CD4-positive, alpha-beta T cell (primary cell): ENCODE results near the gene OR6N1. TPM values are rescaled to one million over a fixed set of nuclear protein-coding genes. Genes with fewer than 3 reads are reported as not detected.

Experiments used
- ATAC-seq: fragments of 200-7000 bp; cut with Tn5 transposase; one replicate; pipeline ENCODE4 v1.10.0; 2022; ENCODE audit warnings: mild to moderate bottlenecking; ENCODE audit not compliant: poor library complexity
- CTCF ChIA-PET: fragments of 350-600 bp; sonication (Branson Sonifier 250); formaldehyde crosslinking; loops from one replicate; lab custom pipeline; 2021; ENCODE audit warnings: antibody characterized with exemption, inconsistent platforms; lab: Charles Lee
- POLR2A ChIA-PET: fragments of 350-600 bp; sonication (Branson Sonifier 250); formaldehyde crosslinking; loops from one replicate; lab custom pipeline; 2021; ENCODE audit warnings: antibody characterized with exemption, inconsistent platforms; lab: Charles Lee
- DNase-seq, 14 experiments: peaks; one replicate each; pipeline ENCODE4 v3.0.0-alpha.2; 2013 to 2020; ENCODE audit warnings: mixed read lengths in 2 of 14
- H3K27ac ChIP-seq, 2 donors: one replicate each; pipeline versions ENCODE4 v1.5.1 to v1.7.0; 2013; ENCODE audit warnings: low read length in 2 of 2, low read depth in 1 of 2, mild to moderate bottlenecking in 1 of 2
- H3K27me3 ChIP-seq, 2 experiments: 1 replicate in 1 of 2; 2 replicates in 1 of 2; pipeline versions ENCODE4 v1.6.1 to v1.7.0; 2013; ENCODE audit warnings: low read length in 2 of 2, control low read depth in 1 of 2, mild to moderate bottlenecking in 1 of 2, moderate library complexity in 1 of 2; ENCODE audit not compliant: insufficient read depth in 2 of 2, control insufficient read depth in 1 of 2
- H3K36me3 ChIP-seq: one replicate; pipeline ENCODE4 v1.6.1; 2013; ENCODE audit warnings: low read length, control low read depth; ENCODE audit not compliant: insufficient read depth
- H3K4me1 ChIP-seq: one replicate; pipeline ENCODE4 v1.6.1; 2013; ENCODE audit warnings: low read length, control low read depth; ENCODE audit not compliant: insufficient read depth
- H3K4me3 ChIP-seq: one replicate; pipeline ENCODE4 v1.5.1; 2013; ENCODE audit warnings: mild to moderate bottlenecking, low read length, moderate library complexity
- H3K9me3 ChIP-seq, 2 experiments: 1 replicate in 1 of 2; 2 replicates in 1 of 2; pipeline versions ENCODE4 v1.6.1 to v1.7.0; 2013; ENCODE audit warnings: low read length in 2 of 2, mild to moderate bottlenecking in 2 of 2, control low read depth in 1 of 2, moderate library complexity in 1 of 2; ENCODE audit not compliant: control insufficient read depth in 1 of 2, insufficient read depth in 1 of 2
- H3K27ac Mint-ChIP-seq: one replicate; pipeline ENCODE4 v1.8.0; 2020; ENCODE audit warnings: mixed read lengths
- H3K27me3 Mint-ChIP-seq: one replicate; pipeline ENCODE4 v1.8.0; 2021; ENCODE audit warnings: mixed read lengths
- H3K36me3 Mint-ChIP-seq: one replicate; pipeline ENCODE4 v1.8.0; 2021; ENCODE audit warnings: low read depth, mixed read lengths
- H3K4me1 Mint-ChIP-seq: one replicate; pipeline ENCODE4 v1.8.0; 2021; ENCODE audit warnings: low read depth, mixed read lengths
- H3K4me3 Mint-ChIP-seq: one replicate; pipeline ENCODE4 v1.8.0; 2020; ENCODE audit warnings: mild to moderate bottlenecking, mixed read lengths
- H3K9me3 Mint-ChIP-seq: one replicate; pipeline ENCODE4 v1.8.0; 2020; ENCODE audit warnings: mixed read lengths
- CTCF ChIP-seq: fragments of 200-600 bp; IDR thresholded peaks from one replicate; pipeline ENCODE4 v1.8.0; 2022; ENCODE audit warnings: antibody characterized with exemption, mild to moderate bottlenecking
- intact Hi-C, 2 experiments: fragments of 100-400 bp; cut with DNase I in 1 of 2; cut with micrococcal nuclease in 1 of 2; formaldehyde crosslinking; loops; one replicate each; pipeline versions ENCODE4 v1.15.1 to v1.9.0; 2023 to 2025; cut with DNase I, micrococcal nuclease
- total RNA-seq, 174 experiments: library from RNA in 2 of 174; stranded (reverse) in 2 of 174; gene quantifications; one replicate each; pipeline ENCODE4 v1.2.3 and lab custom pipeline; 2021 to 2026

The OR6N1 gene
- total RNA-seq, 2 experiments from 2014 or later: not detected

- Histone ChIP-seq H3K4me3 (no peak overlapping the region), H3K27ac (no peak overlapping the region), H3K27me3 (peaks cover 0 to 4% of the 10 kb centered on the region in 2 experiments), H3K9me3 (no peaks in the 10 kb centered on the region), H3K36me3 (no peaks in the 10 kb centered on the region), H3K4me1 (no peaks in the 10 kb centered on the region)
- ChIA-PET CTCF (no interaction called here), POLR2A (no interaction called here)
- H3K4me1 Mint-ChIP-seq: no peaks in the 10 kb centered on the region
- ATAC-seq (no peak), DNase-seq (no peak)
- H3K36me3 Mint-ChIP-seq: no peaks in the 10 kb centered on the region
- H3K4me3 Mint-ChIP-seq: no peak overlapping the region
- no peak for TF ChIP-seq CTCF
- intact Hi-C loops: no loop called here
- H3K27me3 Mint-ChIP-seq: peaks cover 16% of the 10 kb centered on the region
- H3K9me3 Mint-ChIP-seq: no peaks in the 10 kb centered on the region
- H3K27ac Mint-ChIP-seq: no peak overlapping the region
Observed at GRCh38 chr1:158728510-158729225, 43.3 kb downstream of the OR6N1 start.

- H3K4me3 Mint-ChIP-seq: no peak overlapping the region
- peaks cover 33% of the 10 kb centered on the region for H3K27me3 Mint-ChIP-seq
- no peak for TF ChIP-seq CTCF
- no peaks in the 10 kb centered on the region for H3K4me1 Mint-ChIP-seq
- Histone ChIP-seq H3K27ac (no peak overlapping the region), H3K9me3 (no peaks in the 10 kb centered on the region), H3K36me3 (no peaks in the 10 kb centered on the region), H3K27me3 (peaks cover 0 to 4% of the 10 kb centered on the region in 2 experiments), H3K4me1 (no peaks in the 10 kb centered on the region), H3K4me3 (no peak overlapping the region)
- H3K36me3 Mint-ChIP-seq: no peaks in the 10 kb centered on the region
- H3K9me3 Mint-ChIP-seq: no peaks in the 10 kb centered on the region
- no peak overlapping the region for H3K27ac Mint-ChIP-seq
- intact Hi-C loops: no loop called here
- DNase-seq (no peak), ATAC-seq (no peak)
- CTCF ChIA-PET: no interaction called here
- POLR2A ChIA-PET: no interaction called here
Observed at GRCh38 chr1:158724442-158724841, 47.6 kb downstream of the OR6N1 start.

GRCh38 chr1:158720620-158721019 lies 51.4 kb downstream of the OR6N1 start, which contains the start of gene OR6K3:
OR6K3 (minus strand) TSS chr1:158720720; CDS start chr1:158718115, 2,605 bp downstream.
- DNase-seq: no peak
- no peak for ATAC-seq
- Histone ChIP-seq H3K4me3 (no peak within 1 kb of the TSS), H3K27me3 (peaks cover 0 to 4% of the 10 kb centered on the region in 2 experiments), H3K27ac (no peak within 1 kb of the TSS), H3K4me1 (no peaks in the 10 kb centered on the region), H3K9me3 (no peaks in the 10 kb centered on the region), H3K36me3 (no peaks in the 10 kb centered on the region)
- POLR2A ChIA-PET: no interaction called here
- intact Hi-C loops: no loop called here
- no peak within 1 kb of the TSS for H3K27ac Mint-ChIP-seq
- TF ChIP-seq CTCF: no peak
- no peak within 1 kb of the TSS for H3K4me3 Mint-ChIP-seq
- CTCF ChIA-PET: no interaction called here
- no peaks in the 10 kb centered on the region for H3K9me3 Mint-ChIP-seq
- no peaks in the 10 kb centered on the region for H3K36me3 Mint-ChIP-seq
- peaks cover 40% of the 10 kb centered on the region for H3K27me3 Mint-ChIP-seq
- H3K4me1 Mint-ChIP-seq: no peaks in the 10 kb centered on the region
